Measurements from ENCODE around the gene FYB1. TPM values are rescaled to one million over a fixed set of nuclear protein-coding genes. Genes with fewer than 3 reads are reported as not detected.
A peak's percentile ranks its signal among the peaks of the same experiment; 100 is the strongest.

Gene FYB1
- total and polyA plus RNA-seq, 2 of the 4 experiments (the other 2 are of a cell fraction): not detected

GRCh38 chr5:39121315-39121714 is 98.0 kb downstream of the FYB1 start:
- no peak overlapping the region for H4K5ac ChIP-seq (ENCODE audit: low read depth, low read length)
- H3K4me1 ChIP-seq (ENCODE audit: control insufficient read depth, insufficient read depth, low read length): peaks cover 3% of the 10 kb centered on the region; the same call in 1 of the 2 replicates
- no peak overlapping the region for H2AK9ac ChIP-seq (replicated peaks; ENCODE audit: low read depth, low read length, poor library complexity)
- no TSS peak for BruUV-seq (replicated peaks)
- H3K4ac ChIP-seq (ENCODE audit: low read depth, low read length): no peak overlapping the region
- no peak overlapping the region for H3K4me2 ChIP-seq (ENCODE audit: low read depth, low read length)
- H4K20me1 ChIP-seq (ENCODE audit: insufficient read depth, low read length): no peaks in the 10 kb centered on the region
- H3K79me1 ChIP-seq (ENCODE audit: low read depth in 1 of 2, low read length in 2 of 2): no peaks in the 10 kb centered on the region
- H3K36me3 ChIP-seq (ENCODE audit: control insufficient read depth, insufficient read depth, low read length): no peaks in the 10 kb centered on the region
- no peak overlapping the region for H2AK5ac ChIP-seq (ENCODE audit: low read depth, low read length)
- no peak overlapping the region for H2BK120ac ChIP-seq (ENCODE audit: low read depth, low read length)
- in situ Hi-C loops (cut with MboI; ENCODE audit: low sequenced_read_pairs) (no loop called here), intact Hi-C loops (cut with micrococcal nuclease) (no loop called here), dilution Hi-C loops (cut with HindIII; ENCODE audit: low sequenced_read_pairs, unreplicated experiment) (no loop called here)
- POLR2A ChIA-PET (ENCODE audit: unreplicated experiment): no interaction called here
- no peak overlapping the region for H4K8ac ChIP-seq (ENCODE audit: low read depth in 2 of 2, low read length in 2 of 2)
- no peak overlapping the region for H2BK15ac ChIP-seq (ENCODE audit: low read depth, low read length)
- no peak overlapping the region for H3K56ac ChIP-seq (ENCODE audit: extremely low read depth, insufficient read depth, low read length)
- CTCF ChIA-PET: no interaction called here
- ATAC-seq (ENCODE audit: low read depth) (no peak; the same call in 1 of the 2 replicates), DNase-seq (peak; percentile 28)
- no peak overlapping the region for H3K9ac ChIP-seq (ENCODE audit: low read depth, low read length)
- no peak overlapping the region for H3K18ac ChIP-seq (ENCODE audit: low read depth, low read length)
- H3K23ac ChIP-seq (ENCODE audit: low read depth, low read length): no peak overlapping the region
- H3K14ac ChIP-seq (replicated peaks; ENCODE audit: low read depth, low read length): no peak overlapping the region
- no peak overlapping the region for H2BK5ac ChIP-seq (ENCODE audit: low read depth, low read length, poor library complexity, severe bottlenecking)
- no peaks in the 10 kb centered on the region for H3K27me3 ChIP-seq (ENCODE audit: control insufficient read depth, insufficient read depth, low read length)
- H3K9me3 ChIP-seq (ENCODE audit: control insufficient read depth, insufficient read depth, low read length): no peaks in the 10 kb centered on the region
- no peak overlapping the region for H3K27ac ChIP-seq (ENCODE audit: insufficient read depth, low read length)
- H3K9me1 ChIP-seq (ENCODE audit: insufficient read depth, low read length): no peaks in the 10 kb centered on the region
- H2BK20ac ChIP-seq (ENCODE audit: low read depth, low read length): no peak overlapping the region
- no peak for TF ChIP-seq CTCF (conservative IDR thresholded peaks at IDR 0.05; ENCODE audit: low read depth, low read length)
- no peak for TF ChIP-seq CEBPB (IDR thresholded peaks at IDR 0.05; ENCODE audit: low read depth, low read length)
- no peak overlapping the region for H2AFZ ChIP-seq (replicated peaks; ENCODE audit: low read length, poor library complexity)
- H4K91ac ChIP-seq (ENCODE audit: insufficient read depth, low read depth, low read length): no peak overlapping the region
- no peak overlapping the region for H3K4me3 ChIP-seq (ENCODE audit: insufficient read depth, low read depth, low read length)
- no CpG with 5 or more reads among the region's 1 CpG for WGBS, 2 experiments (ENCODE audit: extremely low coverage in 2 of 2, insufficient read length in 1 of 2)
